Tibial artery (tissue), 4 donors: ENCODE measurements around the gene GAS7.

Source experiments
- DNase-seq, 2 donors: peaks; one replicate each; pipeline ENCODE4 v3.0.0-alpha.2; 2019
- H3K27ac ChIP-seq, 2 donors: fragments of 200-600 bp; sonication (generic) in 1 of 2; 1 replicate in 1 of 2; 2 replicates in 1 of 2; pipeline ENCODE4 v1.5.1; 2018 to 2019; ENCODE audit warnings: mild to moderate bottlenecking in 1 of 2
- H3K27me3 ChIP-seq, 2 donors: fragments of 200-600 bp; sonication (generic) in 1 of 2; one replicate each; pipeline versions ENCODE4 v1.5.1 to v1.6.0; 2016 to 2019
- H3K36me3 ChIP-seq, 3 donors: fragments of 200-600 bp; sonication (generic) in 2 of 3; one replicate each; pipeline ENCODE4 v1.5.1; 2016 to 2019; ENCODE audit warnings: mild to moderate bottlenecking in 2 of 3
- H3K4me1 ChIP-seq, 4 donors: fragments of 200-600 bp; sonication (generic) in 2 of 4; 1 replicate in 3 of 4; 2 replicates in 1 of 4; pipeline ENCODE4 v1.5.1; 2016 to 2019
- H3K4me3 ChIP-seq, 2 donors: fragments of 200-600 bp; sonication (generic) in 1 of 2; 1 replicate in 1 of 2; 2 replicates in 1 of 2; pipeline ENCODE4 v1.5.1; 2018 to 2019; ENCODE audit warnings: mild to moderate bottlenecking in 2 of 2
- H3K9me3 ChIP-seq, 3 donors: fragments of 200-600 bp; sonication (generic) in 1 of 3; one replicate each; pipeline ENCODE4 v1.5.1; 2016 to 2019
- CTCF ChIP-seq, 2 experiments: fragments of 200-600 bp in 1 of 2; fragments of 450-650 bp in 1 of 2; IDR thresholded peaks; one replicate each; pipeline ENCODE4 v1.5.1; 2017 to 2019; ENCODE audit warnings: antibody characterized with exemption in 2 of 2, mild to moderate bottlenecking in 1 of 2, moderate library complexity in 1 of 2
- intact Hi-C: fragments of 100-400 bp; cut with DNase I; formaldehyde crosslinking; loops from one replicate; pipeline ENCODE4 v1.15.0; 2023; ENCODE audit warnings: low total_unique reads

Gene GAS7

DNA sequence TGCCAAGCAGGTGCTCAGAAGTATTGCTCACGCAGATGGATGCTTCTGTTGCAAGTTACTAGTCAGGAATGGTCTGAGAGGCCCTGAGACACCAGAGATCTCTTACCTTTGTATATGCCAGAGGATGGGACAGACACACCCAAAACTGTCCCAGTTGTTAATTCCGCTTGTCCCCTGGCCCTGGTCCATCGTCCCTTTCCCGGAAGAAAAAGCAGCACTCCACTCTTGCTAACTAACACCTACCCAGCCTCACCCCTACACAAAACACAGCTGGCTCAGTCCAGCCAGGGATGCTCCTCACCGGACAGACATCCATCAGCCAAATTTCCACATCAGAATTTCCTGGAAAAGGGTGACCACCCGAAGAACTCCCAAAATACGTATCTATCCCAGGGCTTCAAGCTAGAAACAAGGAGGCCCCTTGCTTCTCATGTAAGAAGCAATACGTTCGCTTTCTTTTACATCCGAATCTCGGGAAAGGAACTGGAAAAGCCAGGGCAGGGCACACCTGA, 2.0 kb downstream of the GAS7 start:
- Histone ChIP-seq H3K4me1 (peaks cover 0 to 17% (median 4%) of the 10 kb centered on the region in 4 donors), H3K27ac (no peak overlapping the region), H3K36me3 (no peaks in the 10 kb centered on the region), H3K27me3 (peaks cover 0 to 24% of the 10 kb centered on the region in 2 donors), H3K9me3 (peaks cover 4 to 15% (median 13%) of the 10 kb centered on the region in 3 donors), H3K4me3 (peak overlapping the region; percentile 53 to 56)
- no peak for TF ChIP-seq CTCF (IDR thresholded peaks at IDR 0.05)
- no peak for DNase-seq
- intact Hi-C loops: no loop called here

DNA sequence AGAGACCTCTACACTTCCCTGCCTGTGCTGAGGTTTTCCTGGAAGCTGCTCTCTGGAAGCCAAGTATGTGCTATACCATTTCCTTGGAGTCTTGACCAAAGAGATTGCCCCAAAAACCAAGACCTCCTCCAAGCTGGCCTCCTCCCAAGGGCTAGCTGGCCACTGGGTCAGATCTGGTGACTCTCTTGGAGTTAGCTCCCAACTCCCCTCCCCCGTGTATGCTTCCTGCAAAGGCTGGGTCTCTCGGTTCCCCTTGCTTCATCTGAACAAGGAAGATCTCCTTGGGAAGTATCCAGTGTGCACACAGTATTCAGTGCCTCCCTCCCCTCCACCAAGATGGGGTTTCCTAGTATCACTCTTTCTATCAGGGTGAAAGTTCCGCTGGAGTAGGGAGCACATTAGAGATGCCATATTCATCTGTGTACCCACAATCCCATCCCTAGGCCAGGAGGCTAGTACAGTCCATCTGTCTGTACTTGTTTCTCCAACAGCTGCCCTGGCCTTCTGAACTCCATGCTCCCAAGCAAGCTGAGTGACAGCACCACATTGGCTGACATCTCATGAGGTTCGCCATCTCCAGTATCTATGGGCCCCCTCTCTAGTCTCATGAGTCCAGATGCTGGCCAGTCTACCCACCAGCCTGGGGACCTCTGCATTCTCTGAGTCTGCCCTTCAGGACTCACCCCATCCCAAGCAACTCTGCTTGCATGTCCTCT, 3.2 kb downstream of the GAS7 start:
- intact Hi-C loops: no loop called here
- Histone ChIP-seq H3K27ac (no peak overlapping the region), H3K36me3 (no peaks in the 10 kb centered on the region), H3K4me1 (peaks cover 0 to 17% (median 4%) of the 10 kb centered on the region in 4 donors), H3K9me3 (peaks cover 4 to 15% (median 13%) of the 10 kb centered on the region in 3 donors), H3K27me3 (peaks cover 0 to 24% of the 10 kb centered on the region in 2 donors), H3K4me3 (no peak overlapping the region)
- no peak for DNase-seq
- TF ChIP-seq CTCF (IDR thresholded peaks at IDR 0.05): no peak

GRCh38 chr17:10193632-10194031, 4.8 kb downstream of the GAS7 start:
- TF ChIP-seq CTCF (IDR thresholded peaks at IDR 0.05): no peak
- DNase-seq: no peak
- intact Hi-C loops: no loop called here
- H3K27me3 ChIP-seq: peaks cover 0 to 14% of the 10 kb centered on the region in 2 donors
- no peaks in the 10 kb centered on the region for H3K36me3 ChIP-seq
- peaks cover 4 to 15% (median 13%) of the 10 kb centered on the region in 3 donors for H3K9me3 ChIP-seq
- peaks cover 0 to 12% (median 4%) of the 10 kb centered on the region in 4 donors for H3K4me1 ChIP-seq
- H3K4me3 ChIP-seq: no peak overlapping the region
- H3K27ac ChIP-seq: no peak overlapping the region

GRCh38 chr17:10192972-10193371, 5.4 kb downstream of the GAS7 start:
- intact Hi-C loops: no loop called here
- peaks cover 0 to 5% (median 2%) of the 10 kb centered on the region in 4 donors for H3K4me1 ChIP-seq
- TF ChIP-seq CTCF (IDR thresholded peaks at IDR 0.05): no peak
- peaks cover 0 to 8% of the 10 kb centered on the region in 2 donors for H3K27me3 ChIP-seq
- H3K4me3 ChIP-seq: no peak overlapping the region
- H3K36me3 ChIP-seq: no peaks in the 10 kb centered on the region
- H3K9me3 ChIP-seq: peaks cover 4 to 15% (median 13%) of the 10 kb centered on the region in 3 donors
- peak in 1 of 2 donors; percentile 64 for DNase-seq
- no peak overlapping the region for H3K27ac ChIP-seq

- DNase-seq: no peak
- no peak overlapping the region for H3K4me3 ChIP-seq
- H3K4me1 ChIP-seq: peaks cover 0 to under 1% (median 0%) of the 10 kb centered on the region in 4 donors
- H3K36me3 ChIP-seq: no peaks in the 10 kb centered on the region
- intact Hi-C loops: no loop called here
- peaks cover 4 to 15% (median 13%) of the 10 kb centered on the region in 3 donors for H3K9me3 ChIP-seq
- no peak overlapping the region for H3K27ac ChIP-seq
- no peak for TF ChIP-seq CTCF (IDR thresholded peaks at IDR 0.05)
- peaks cover 0 to 2% of the 10 kb centered on the region in 2 donors for H3K27me3 ChIP-seq
Measured at GRCh38 chr17:10192461-10192860, 5.9 kb downstream of the GAS7 start.
